Measurements from ENCODE around the gene IER5L. TPM values are rescaled to one million over a fixed set of nuclear protein-coding genes. Genes with fewer than 3 reads are reported as not detected.
A peak's percentile ranks its signal among the peaks of the same experiment; 100 is the strongest.
"Not testable (repeated sequence)": the region's sequence is repeated elsewhere in the genome, so short reads cannot be mapped to it uniquely, and the experiment has no call there.

IER5L gene
- total and polyA plus RNA-seq, 2 donors from 2014 or later = 18.0 to 46.9 TPM

DNA sequence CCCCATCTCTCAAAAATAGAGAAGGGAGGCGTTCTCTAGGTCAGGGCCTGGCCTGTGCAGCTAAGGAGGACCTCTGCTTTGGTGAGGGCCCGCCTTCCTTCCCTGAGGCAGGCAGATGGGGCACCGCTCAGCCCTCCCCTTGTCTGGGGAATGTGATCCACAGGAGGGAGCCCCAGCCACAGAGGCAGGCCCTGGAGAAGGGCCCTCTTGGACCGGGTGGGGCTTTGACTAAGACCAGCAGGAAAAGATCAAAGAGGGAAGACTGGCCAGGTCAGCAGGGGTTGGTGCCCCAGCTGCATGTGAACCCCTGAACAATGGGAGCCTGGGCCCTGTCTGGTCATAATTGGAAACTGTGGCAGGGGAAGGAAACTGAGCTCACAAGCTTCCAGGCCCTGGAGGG lies 45.0 kb downstream of the IER5L start:
- FAIRE-seq (no peak), DNase-seq (peak in 2 of 5 donors; percentile 33 to 45)
- Histone ChIP-seq H3K27ac (ENCODE audit: low read depth in 2 of 2, low read length in 2 of 2) (no peak overlapping the region), H3K36me3 (ENCODE audit: control insufficient read depth in 2 of 3, insufficient read depth in 3 of 3, low read length in 3 of 3) (peaks cover 4 to 36% (median 8%) of the 10 kb centered on the region in 3 donors), H3K27me3 (ENCODE audit: control insufficient read depth, insufficient read depth, low read length) (no peaks in the 10 kb centered on the region), H3K9me3 (ENCODE audit: control insufficient read depth in 2 of 3, insufficient read depth in 1 of 3, low read length in 3 of 3) (no peaks in the 10 kb centered on the region), H3K9ac (ENCODE audit: low read length in 3 of 3) (no peak overlapping the region), H3K4me1 (ENCODE audit: control insufficient read depth in 2 of 3, insufficient read depth in 2 of 3, low read depth in 1 of 3, low read length in 3 of 3) (peaks cover 0 to 10% (median 8%) of the 10 kb centered on the region in 3 donors), H3K4me3 (ENCODE audit: low read length in 3 of 3) (no peak overlapping the region)
- no peak for TF ChIP-seq CTCF (IDR thresholded peaks at IDR 0.05; ENCODE audit: borderline replicate concordance, extremely low read depth, insufficient read depth)
- intact Hi-C loops (cut with DNase I) = no loop called here

DNA sequence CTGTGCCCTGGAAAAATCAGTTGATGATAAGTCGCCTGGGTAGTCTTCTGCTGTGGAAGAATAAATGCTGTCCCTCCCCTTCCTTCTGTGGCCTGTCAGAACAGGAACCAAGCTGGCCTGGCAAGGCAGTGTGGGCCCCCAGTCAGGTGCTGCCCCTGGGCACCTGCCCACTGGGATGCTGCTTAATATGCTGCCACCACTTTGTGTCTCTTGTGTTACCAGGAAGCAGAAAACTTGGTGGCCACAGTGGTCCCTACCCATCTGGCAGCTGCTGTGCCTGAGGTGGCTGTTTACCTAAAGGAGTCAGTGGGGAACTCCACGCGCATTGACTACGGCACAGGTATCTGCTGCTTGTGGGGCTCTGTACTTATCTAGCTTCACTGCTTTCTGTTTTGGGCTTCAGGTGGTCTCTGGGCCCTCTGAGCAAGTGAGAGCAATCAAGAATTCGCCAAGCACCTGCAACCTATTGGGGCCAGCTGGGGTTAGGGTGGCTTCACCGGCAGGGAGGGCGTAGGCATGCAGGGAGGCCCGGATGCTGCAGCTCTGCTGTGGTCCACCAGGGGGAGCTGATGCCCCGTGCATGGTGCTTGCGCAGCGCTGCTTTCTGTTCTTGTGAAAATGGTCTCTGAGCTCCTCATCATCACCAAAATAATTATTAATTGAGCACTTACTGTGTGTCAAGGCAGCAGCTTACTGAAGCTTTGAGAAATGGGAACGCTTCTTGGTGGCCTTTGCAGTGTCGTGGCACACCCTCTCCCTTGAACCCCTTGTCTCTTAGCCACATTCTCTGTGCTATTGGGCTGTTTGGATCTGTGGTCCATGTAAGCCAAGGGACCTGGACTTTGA lies 46.5 kb downstream of the IER5L start:
- intact Hi-C loops (cut with DNase I) = no loop called here
- DNase-seq = peak; percentile 76 to 92 (median 81)
- Histone ChIP-seq H3K9me3 (ENCODE audit: control insufficient read depth in 2 of 3, insufficient read depth in 1 of 3, low read length in 3 of 3) (no peaks in the 10 kb centered on the region), H3K4me3 (ENCODE audit: low read length in 3 of 3) (no peak overlapping the region), H3K36me3 (ENCODE audit: control insufficient read depth in 2 of 3, insufficient read depth in 3 of 3, low read length in 3 of 3) (peaks cover 4 to 36% (median 17%) of the 10 kb centered on the region in 3 donors), H3K4me1 (ENCODE audit: control insufficient read depth in 2 of 3, insufficient read depth in 2 of 3, low read depth in 1 of 3, low read length in 3 of 3) (peaks cover 0 to 6% (median 0%) of the 10 kb centered on the region in 3 donors), H3K27me3 (ENCODE audit: control insufficient read depth, insufficient read depth, low read length) (no peaks in the 10 kb centered on the region), H3K9ac (ENCODE audit: low read length in 3 of 3) (no peak overlapping the region), H3K27ac (ENCODE audit: low read depth in 2 of 2, low read length in 2 of 2) (no peak overlapping the region)
- FAIRE-seq = no peak
- peak; percentile 99 for TF ChIP-seq CTCF (IDR thresholded peaks at IDR 0.05; ENCODE audit: borderline replicate concordance, extremely low read depth, insufficient read depth)

DNA sequence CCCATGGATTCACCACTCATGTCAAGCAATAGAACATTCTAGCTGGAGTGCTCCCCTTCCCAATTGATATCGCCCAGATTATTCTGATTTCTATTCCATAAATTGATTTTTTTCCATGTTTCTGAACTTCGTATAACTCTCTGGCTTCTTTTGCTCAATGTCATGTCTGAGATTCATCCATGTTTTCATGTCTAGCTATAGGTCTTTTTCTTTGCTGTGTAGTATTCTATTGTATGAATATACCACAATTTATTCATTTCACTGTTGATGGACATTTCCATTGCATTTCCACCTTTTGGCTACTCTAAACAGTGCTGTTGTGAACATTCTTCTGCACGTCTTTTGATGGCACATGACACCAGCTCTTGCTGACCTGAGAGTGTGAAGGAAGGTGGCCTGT lies 47.3 kb downstream of the IER5L start:
- no peak for DNase-seq
- H3K4me1 ChIP-seq (ENCODE audit: control insufficient read depth in 2 of 3, insufficient read depth in 2 of 3, low read depth in 1 of 3, low read length in 3 of 3) = peaks cover 0 to 6% (median 0%) of the 10 kb centered on the region in 3 donors
- no peak overlapping the region for H3K27ac ChIP-seq (ENCODE audit: low read depth in 2 of 2, low read length in 2 of 2)
- intact Hi-C loops (cut with DNase I) = no loop called here
- no peak for TF ChIP-seq CTCF (IDR thresholded peaks at IDR 0.05; ENCODE audit: borderline replicate concordance, extremely low read depth, insufficient read depth)
- peaks cover 4 to 33% (median 17%) of the 10 kb centered on the region in 3 donors for H3K36me3 ChIP-seq (ENCODE audit: control insufficient read depth in 2 of 3, insufficient read depth in 3 of 3, low read length in 3 of 3)
- H3K4me3 ChIP-seq (ENCODE audit: low read length in 3 of 3) = no peak overlapping the region
- H3K9me3 ChIP-seq (ENCODE audit: control insufficient read depth in 2 of 3, insufficient read depth in 1 of 3, low read length in 3 of 3) = no peaks in the 10 kb centered on the region
- FAIRE-seq = no peak
- H3K9ac ChIP-seq (ENCODE audit: low read length in 3 of 3) = no peak overlapping the region
- no peaks in the 10 kb centered on the region for H3K27me3 ChIP-seq (ENCODE audit: control insufficient read depth, insufficient read depth, low read length)

- H3K4me1 ChIP-seq (ENCODE audit: control insufficient read depth in 2 of 3, insufficient read depth in 2 of 3, low read depth in 1 of 3, low read length in 3 of 3); H3K27me3 ChIP-seq (ENCODE audit: control insufficient read depth, insufficient read depth, low read length); H3K9ac ChIP-seq (ENCODE audit: low read length in 3 of 3); H3K27ac ChIP-seq (ENCODE audit: low read depth in 2 of 2, low read length in 2 of 2); intact Hi-C loops (cut with DNase I); H3K9me3 ChIP-seq (ENCODE audit: control insufficient read depth in 2 of 3, insufficient read depth in 1 of 3, low read length in 3 of 3); H3K4me3 ChIP-seq (ENCODE audit: low read length in 3 of 3); FAIRE-seq: not testable (repeated sequence)
- DNase-seq = peak in 1 of 5 donors; percentile 40
- H3K36me3 ChIP-seq (ENCODE audit: control insufficient read depth in 2 of 3, insufficient read depth in 3 of 3, low read length in 3 of 3) = peaks cover 4 to 35% (median 19%) of the 10 kb centered on the region in 3 donors
These were observed 47.8 kb downstream of the IER5L start for GRCh38 chr9:129130271-129130670.

Data from kidney (tissue), 14 donors.